ENCODE data around the gene NEAT1. TPM values are rescaled to one million over a fixed set of nuclear protein-coding genes. Genes with fewer than 3 reads are reported as not detected.

Gene NEAT1
- total and polyA plus RNA-seq, 2 experiments from 2014 or later: 5.3 to 7.2 TPM

- H3K79me2 ChIP-seq (replicated peaks; ENCODE audit: insufficient read depth): peaks cover 9% of the 10 kb centered on the region
- Mint-ChIP-seq H3K4me1 (peaks cover 69% of the 10 kb centered on the region), H3K36me3 (ENCODE audit: low read depth) (no peaks in the 10 kb centered on the region), H3K4me3 (peak overlapping the region; percentile 58), H3K9me3 (no peaks in the 10 kb centered on the region; the same call in 2 of the 3 replicates), H3K27ac (peak overlapping the region; percentile 100), H3K27me3 (ENCODE audit: insufficient read depth, low read depth, poor library complexity) (peaks cover 40% of the 10 kb centered on the region)
- H3K4me3 ChIP-seq: peak overlapping the region; percentile 20; the same call in 1 of the 2 replicates
- DNase-seq (ENCODE audit: low spot score) (peak; percentile 95), ATAC-seq (peak; percentile 44)
- peaks cover 66% of the 10 kb centered on the region for H3K4me1 ChIP-seq (ENCODE audit: insufficient read depth)
- H3K4me2 ChIP-seq: peak overlapping the region; percentile 59
- no peaks in the 10 kb centered on the region for H4K20me1 ChIP-seq (replicated peaks; ENCODE audit: insufficient read depth)
- TF ChIP-seq POLR2AphosphoS5 (IDR thresholded peaks at IDR 0.05; ENCODE audit: low read depth) (peak; percentile 39; the same call in 1 of the 2 replicates), ZNF114 (CRISPR knock-in tag; IDR thresholded peaks at IDR 0.05) (no peak)
- no peaks in the 10 kb centered on the region for H3K9me2 ChIP-seq (ENCODE audit: insufficient read depth)
- H2AFZ ChIP-seq: peak overlapping the region; percentile 1; the same call in 1 of the 2 replicates
- H3K27me3 ChIP-seq (ENCODE audit: insufficient read depth): no peaks in the 10 kb centered on the region
- H3K27ac ChIP-seq (ENCODE audit: low read depth): peak overlapping the region; percentile 93
- H3F3A ChIP-seq (replicated peaks; ENCODE audit: low read depth): peaks cover 38% of the 10 kb centered on the region
- H3K36me3 ChIP-seq (ENCODE audit: insufficient read depth): no peaks in the 10 kb centered on the region
Measured at GRCh38 chr11:65418681-65419459, 3.7 kb upstream of the NEAT1 start.

- Histone ChIP-seq H2AFZ (no peak overlapping the region), H3K4me1 (ENCODE audit: insufficient read depth) (peaks cover 72% of the 10 kb centered on the region), H3F3A (replicated peaks; ENCODE audit: low read depth) (peaks cover 38% of the 10 kb centered on the region), H3K9me2 (ENCODE audit: insufficient read depth) (no peaks in the 10 kb centered on the region), H3K36me3 (ENCODE audit: insufficient read depth) (no peaks in the 10 kb centered on the region), H3K27me3 (ENCODE audit: insufficient read depth) (no peaks in the 10 kb centered on the region), H3K27ac (ENCODE audit: low read depth) (peak overlapping the region; percentile 93), H4K20me1 (replicated peaks; ENCODE audit: insufficient read depth) (no peaks in the 10 kb centered on the region), H3K79me2 (replicated peaks; ENCODE audit: insufficient read depth) (peaks cover 14% of the 10 kb centered on the region), H3K4me3 (peak overlapping the region; percentile 20; the same call in 1 of the 2 replicates), H3K4me2 (peak overlapping the region; percentile 59)
- H3K27ac Mint-ChIP-seq: peak overlapping the region; percentile 100
- H3K4me1 Mint-ChIP-seq: peaks cover 74% of the 10 kb centered on the region
- no peaks in the 10 kb centered on the region for H3K36me3 Mint-ChIP-seq (ENCODE audit: low read depth)
- H3K4me3 Mint-ChIP-seq: peak overlapping the region; percentile 58; the same call in 1 of the 3 replicates
- no peaks in the 10 kb centered on the region; the same call in 2 of the 3 replicates for H3K9me3 Mint-ChIP-seq
- TF ChIP-seq CTCF (conservative IDR thresholded peaks at IDR 0.05; ENCODE audit: low read depth in 2 of 2): no peak
- TF ChIP-seq CREB1 (CRISPR knock-in tag; IDR thresholded peaks at IDR 0.05; ENCODE audit: low read depth): no peak
- TF ChIP-seq JUNB (IDR thresholded peaks at IDR 0.05; ENCODE audit: unreplicated experiment): no peak
- no peak for TF ChIP-seq EZH2 (IDR thresholded peaks at IDR 0.05; ENCODE audit: low read depth, unreplicated experiment)
- TF ChIP-seq STAT1 (IDR thresholded peaks at IDR 0.05; ENCODE audit: unreplicated experiment): no peak
- no peak for TF ChIP-seq ETS1 (IDR thresholded peaks at IDR 0.05)
- TF ChIP-seq NANOG (IDR thresholded peaks at IDR 0.05; ENCODE audit: borderline replicate concordance): no peak
- TF ChIP-seq ZNF114 (CRISPR knock-in tag; IDR thresholded peaks at IDR 0.05): no peak
- TF ChIP-seq POLR2AphosphoS5 (IDR thresholded peaks at IDR 0.05; ENCODE audit: low read depth): no peak
- TF ChIP-seq ZNF462 (CRISPR knock-in tag; IDR thresholded peaks at IDR 0.05): no peak
- TF ChIP-seq ZNF331 (CRISPR knock-in tag; IDR thresholded peaks at IDR 0.05; ENCODE audit: low read depth): no peak
- ATAC-seq (no peak), DNase-seq (ENCODE audit: low spot score) (no peak)
- H3K27me3 Mint-ChIP-seq (ENCODE audit: insufficient read depth, low read depth, poor library complexity): peaks cover 41% of the 10 kb centered on the region
Measured at GRCh38 chr11:65419460-65419771, 3.2 kb upstream of the NEAT1 start.

All from GM23338 (cell line).